Transverse colon (tissue), 3 donors: ENCODE data around the gene RBBP8NL.

Experiments used
- POLR2A ChIP-seq: fragments of 450-650 bp; IDR thresholded peaks from one replicate; pipeline ENCODE4 v1.6.1; 2016; ENCODE audit warnings: antibody characterized with exemption, mild to moderate bottlenecking, moderate library complexity
- TF ChIP-seq, protein P1 (sequence below), 5 experiments: fragments of 200-600 bp in 3 of 5; fragments of 450-650 bp in 2 of 5; sonication (generic) in 3 of 5; IDR thresholded peaks; 1 replicate in 2 of 5; 2 replicates in 3 of 5; pipeline ENCODE4 v1.5.1; 2016 to 2017; ENCODE audit warnings: antibody characterized with exemption in 5 of 5, inconsistent platforms in 3 of 5, mild to moderate bottlenecking in 2 of 5, moderate library complexity in 1 of 5

DNA sequence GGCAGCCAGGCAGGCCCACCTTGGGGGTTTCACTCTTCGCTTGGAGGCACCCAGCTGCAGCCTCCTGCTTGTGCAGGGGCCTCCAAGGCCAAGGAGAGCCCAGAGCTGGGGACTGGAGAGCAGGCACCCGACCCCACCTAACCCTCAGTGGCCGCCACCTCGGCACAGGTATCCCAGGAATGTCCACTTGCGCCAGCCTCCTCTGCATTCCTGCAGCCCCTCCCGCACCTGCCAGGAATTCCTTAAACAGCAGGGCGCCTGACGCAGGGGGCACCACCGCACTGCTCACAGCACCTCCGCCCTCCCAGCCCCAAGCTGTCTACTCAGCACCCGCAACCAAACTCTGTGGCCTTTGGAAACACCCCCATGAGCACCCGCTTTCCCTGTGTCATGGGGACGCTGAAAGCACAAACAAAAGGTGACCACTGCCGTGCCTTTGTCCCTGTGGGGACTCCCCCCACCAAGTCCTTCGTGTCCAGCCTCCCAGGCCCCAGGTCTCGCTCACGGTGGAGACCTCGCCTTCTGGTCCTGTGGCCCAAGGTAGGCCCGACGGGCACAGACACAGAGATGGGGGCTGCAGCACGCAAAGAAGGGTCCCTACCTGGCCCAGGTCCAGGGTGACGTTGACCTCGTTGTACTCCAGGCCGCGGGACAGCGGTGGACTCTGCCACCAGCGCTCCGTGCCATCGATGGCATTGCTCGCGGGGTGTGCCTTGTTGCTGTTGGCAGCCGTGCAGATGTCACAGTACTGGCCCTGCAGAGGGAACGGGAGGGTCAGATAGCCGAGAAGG lies 65.3 kb downstream of the RBBP8NL start:
- no peak for TF ChIP-seq POLR2A
- TF ChIP-seq, protein P1, sequence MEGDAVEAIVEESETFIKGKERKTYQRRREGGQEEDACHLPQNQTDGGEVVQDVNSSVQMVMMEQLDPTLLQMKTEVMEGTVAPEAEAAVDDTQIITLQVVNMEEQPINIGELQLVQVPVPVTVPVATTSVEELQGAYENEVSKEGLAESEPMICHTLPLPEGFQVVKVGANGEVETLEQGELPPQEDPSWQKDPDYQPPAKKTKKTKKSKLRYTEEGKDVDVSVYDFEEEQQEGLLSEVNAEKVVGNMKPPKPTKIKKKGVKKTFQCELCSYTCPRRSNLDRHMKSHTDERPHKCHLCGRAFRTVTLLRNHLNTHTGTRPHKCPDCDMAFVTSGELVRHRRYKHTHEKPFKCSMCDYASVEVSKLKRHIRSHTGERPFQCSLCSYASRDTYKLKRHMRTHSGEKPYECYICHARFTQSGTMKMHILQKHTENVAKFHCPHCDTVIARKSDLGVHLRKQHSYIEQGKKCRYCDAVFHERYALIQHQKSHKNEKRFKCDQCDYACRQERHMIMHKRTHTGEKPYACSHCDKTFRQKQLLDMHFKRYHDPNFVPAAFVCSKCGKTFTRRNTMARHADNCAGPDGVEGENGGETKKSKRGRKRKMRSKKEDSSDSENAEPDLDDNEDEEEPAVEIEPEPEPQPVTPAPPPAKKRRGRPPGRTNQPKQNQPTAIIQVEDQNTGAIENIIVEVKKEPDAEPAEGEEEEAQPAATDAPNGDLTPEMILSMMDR (IDR thresholded peaks at IDR 0.05) = no peak
